ELR (cell line): ENCODE data around the gene MIER2.
A peak's percentile ranks its signal among the peaks of the same experiment; 100 is the strongest.
"Not testable (repeated sequence)": the region's sequence is repeated elsewhere in the genome, so short reads cannot be mapped to it uniquely, and the experiment has no call there.

ENCODE experiments used
- DNase-seq: peaks from one replicate; pipeline ENCODE4 v3.0.0-alpha.2; 2015; ENCODE audit warnings: low read depth

MIER2 gene

GRCh38 chr19:355536-355935, 10.9 kb upstream of the MIER2 start:
- not testable (repeated sequence) for DNase-seq

- DNase-seq: no peak
Measured at GRCh38 chr19:355134-355533, 10.5 kb upstream of the MIER2 start.

DNA sequence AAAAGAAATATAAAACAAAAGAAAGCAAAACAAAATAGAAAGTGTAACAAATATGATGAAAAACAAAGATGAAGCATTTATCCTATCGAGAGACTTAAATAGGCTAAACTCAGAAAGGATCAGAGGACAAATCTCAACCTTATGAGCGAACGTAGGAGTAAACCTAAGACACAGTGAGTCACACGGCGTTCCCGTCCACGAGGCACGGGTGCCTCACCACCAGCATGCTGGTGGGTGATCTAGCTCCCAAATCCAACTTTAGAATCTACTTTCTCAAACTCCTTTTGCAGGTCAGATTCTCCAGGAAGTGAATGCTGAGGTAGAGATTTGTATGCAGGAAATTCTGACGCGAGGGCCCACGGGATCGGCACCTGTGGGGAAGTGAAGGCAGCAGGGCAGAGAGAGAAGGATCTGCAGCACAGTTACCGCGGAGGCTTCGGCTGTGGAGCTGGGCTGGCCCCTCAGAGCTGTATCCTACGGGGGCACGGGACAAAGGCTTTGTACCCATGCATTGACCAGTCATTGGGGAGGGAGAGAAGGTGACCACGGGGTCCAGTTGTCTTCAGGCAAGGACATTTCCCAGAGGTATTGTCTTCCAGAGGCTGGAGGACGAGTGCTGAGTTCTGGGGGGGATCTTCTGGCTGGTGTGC, 7.5 kb upstream of the MIER2 start:
- no peak for DNase-seq

GRCh38 chr19:347946-348861, 3.6 kb upstream of the MIER2 start:
- peak; percentile 31 for DNase-seq

DNA sequence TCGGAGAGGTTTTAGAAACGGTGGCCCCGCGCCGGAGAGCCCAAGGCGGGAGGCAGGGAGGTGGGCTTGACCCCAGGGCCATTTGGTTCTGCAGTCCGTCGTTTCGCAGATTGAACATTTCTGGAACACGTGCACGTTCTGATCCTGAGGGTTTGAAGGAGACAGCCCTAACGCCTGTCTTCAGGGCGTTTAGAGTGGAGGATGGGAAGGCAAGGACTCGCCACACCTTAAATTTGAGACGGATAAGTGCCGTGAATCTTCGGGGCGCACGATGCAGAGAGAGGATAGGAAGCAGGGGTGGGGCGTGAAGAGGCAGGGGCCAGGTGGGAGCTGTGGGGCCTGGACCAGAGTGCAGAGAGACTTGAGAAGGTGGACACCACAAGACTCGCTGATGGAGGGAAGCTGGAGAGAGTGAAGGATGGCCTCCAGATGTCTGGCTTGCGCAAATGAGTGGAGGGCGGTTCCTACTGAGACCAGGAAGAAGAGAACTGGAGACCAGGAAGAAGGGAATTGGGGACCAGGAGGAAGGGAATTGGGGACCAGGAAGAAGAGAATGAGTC, 804 bp upstream of the MIER2 start:
- DNase-seq: no peak

- peak; percentile 48 for DNase-seq
Measured at GRCh38 chr19:343941-344624, 513 bp downstream of the MIER2 start.

DNA sequence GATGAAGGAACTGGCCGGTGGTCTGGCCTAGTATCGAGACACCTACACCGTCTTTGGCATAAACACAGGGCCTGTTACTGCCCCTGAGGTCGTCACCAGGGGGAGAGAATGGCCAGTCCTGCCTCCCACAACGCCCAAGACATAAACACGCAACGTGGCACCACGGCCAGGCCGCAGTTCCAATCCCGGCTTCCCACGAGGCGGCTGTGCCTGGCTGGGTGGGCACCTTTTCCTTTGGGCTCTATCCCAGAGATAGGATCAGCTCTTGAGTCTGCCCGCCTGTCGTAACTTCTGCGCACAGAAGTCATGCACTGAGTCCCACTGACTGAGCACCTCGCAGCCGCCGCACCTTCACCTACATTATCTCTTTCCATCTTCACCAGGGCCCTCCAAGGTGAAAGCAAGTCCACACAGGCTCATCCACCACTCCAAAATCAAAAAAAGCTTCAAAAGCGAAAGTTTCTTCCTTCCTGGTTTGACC, 1.1 kb downstream of the MIER2 start:
- DNase-seq: peak; percentile 22

DNA sequence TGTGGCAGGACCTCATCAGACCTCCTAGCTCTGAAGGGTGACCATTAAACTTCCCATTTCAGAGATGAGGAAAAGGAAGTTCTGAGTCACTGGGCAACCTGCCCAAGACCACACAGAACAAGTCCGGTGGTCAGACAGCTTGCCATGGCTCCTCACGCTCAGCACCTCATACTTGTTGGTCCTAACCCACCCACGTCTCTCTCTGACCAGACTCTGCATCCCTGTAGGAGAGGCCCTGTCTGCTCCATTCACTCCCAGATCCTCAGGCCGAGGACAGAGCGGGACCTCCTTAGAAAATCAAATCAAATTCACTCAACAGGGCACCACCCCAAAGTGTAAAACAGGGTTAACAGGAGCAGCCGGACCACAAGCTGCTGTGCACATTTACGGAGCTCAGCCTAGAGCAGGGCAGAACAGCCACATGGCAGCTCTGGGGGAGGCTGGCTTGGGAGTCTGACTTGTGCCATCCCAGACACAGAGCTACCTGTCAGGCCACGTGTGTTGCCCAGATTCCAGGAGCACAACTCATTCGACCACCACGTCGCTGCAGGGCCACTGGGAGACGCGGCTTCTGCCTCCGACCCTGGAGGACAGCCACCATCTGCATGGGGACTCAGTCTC, 1.7 kb downstream of the MIER2 start:
- DNase-seq: peak; percentile 95

DNA sequence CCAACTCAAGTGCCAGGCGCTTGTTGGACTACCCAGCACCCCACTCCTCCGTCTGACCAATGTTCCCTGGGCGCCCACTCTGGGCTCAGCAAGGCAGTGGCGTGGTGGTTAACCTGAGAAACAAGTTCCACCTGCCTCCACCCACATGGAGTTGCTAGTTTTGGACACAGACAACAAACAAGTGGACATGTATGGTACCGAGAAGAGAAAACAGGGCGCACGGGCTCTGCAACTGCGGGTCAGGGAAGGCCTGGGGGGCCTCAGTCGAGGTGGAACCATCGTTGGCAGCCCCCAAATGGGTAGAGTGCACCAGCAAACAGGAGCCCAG, 2.5 kb downstream of the MIER2 start:
- no peak for DNase-seq

DNA sequence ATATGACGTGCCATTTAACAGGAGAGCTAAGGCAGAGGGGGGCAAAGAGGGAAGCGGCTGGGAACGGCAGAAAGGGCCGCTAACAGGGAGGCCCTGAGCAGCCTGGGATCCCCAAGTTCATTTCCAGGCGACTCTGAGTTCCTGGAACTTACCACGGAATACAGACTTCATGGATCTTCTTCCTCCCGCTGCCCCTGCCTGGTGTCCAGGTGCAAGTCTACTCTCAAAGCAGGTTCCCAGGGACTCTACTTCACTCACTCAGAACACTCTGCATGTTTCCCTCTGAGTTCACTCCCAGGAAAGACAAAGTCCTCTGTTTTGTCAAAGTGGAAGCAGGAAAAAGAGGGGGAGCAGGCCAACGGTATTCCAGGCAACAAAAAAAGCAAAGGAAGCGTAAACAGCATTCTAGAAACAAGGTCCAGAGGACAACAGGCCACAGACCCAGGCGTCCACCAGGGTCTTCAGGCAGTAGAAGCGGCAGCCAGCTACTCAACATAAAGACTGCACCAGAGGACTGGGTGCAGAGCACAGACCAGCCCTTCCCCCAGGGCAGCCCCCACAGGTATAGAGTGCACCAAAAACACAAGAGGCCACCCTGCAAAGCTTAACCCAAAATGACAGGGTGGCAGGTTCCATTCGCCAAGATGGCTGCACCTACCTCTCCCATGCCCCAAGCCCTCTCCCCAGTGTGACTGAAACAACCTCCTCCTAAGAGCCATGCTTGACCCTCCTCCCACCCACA, 3.0 kb downstream of the MIER2 start:
- no peak for DNase-seq

GRCh38 chr19:340620-341385, 3.8 kb downstream of the MIER2 start:
- no peak for DNase-seq

- DNase-seq: peak; percentile 38
Measured at GRCh38 chr19:339262-339887, 5.2 kb downstream of the MIER2 start.

- no peak for DNase-seq
Measured at GRCh38 chr19:338421-338820, 6.2 kb downstream of the MIER2 start.

DNA sequence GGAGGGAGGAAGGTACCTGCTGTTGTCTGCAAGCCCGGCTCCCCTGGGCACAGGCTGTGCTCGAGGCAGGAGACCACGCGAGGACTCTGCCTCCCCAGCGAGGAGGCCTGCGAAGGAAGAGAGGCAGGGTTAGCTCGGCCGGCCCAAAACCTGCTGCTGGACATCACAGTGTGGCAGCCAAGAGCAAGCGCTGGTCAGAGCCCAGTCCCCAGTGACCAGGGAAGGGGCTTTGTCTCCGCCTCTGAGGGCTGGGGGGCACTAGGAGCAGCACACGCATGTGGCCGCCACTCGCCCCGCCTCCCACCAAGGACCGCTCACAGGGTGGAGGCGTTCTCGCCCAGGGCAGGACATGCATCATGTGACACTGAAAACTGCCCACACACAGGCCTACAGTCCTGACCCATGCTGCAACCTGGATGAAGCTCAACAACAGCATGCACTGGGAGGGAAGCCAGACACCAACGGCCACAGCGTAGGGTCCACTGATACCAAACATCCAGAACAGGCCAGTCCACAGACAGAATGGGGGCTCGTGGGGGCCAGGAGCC, 8.5 kb downstream of the MIER2 start:
- DNase-seq: no peak

DNA sequence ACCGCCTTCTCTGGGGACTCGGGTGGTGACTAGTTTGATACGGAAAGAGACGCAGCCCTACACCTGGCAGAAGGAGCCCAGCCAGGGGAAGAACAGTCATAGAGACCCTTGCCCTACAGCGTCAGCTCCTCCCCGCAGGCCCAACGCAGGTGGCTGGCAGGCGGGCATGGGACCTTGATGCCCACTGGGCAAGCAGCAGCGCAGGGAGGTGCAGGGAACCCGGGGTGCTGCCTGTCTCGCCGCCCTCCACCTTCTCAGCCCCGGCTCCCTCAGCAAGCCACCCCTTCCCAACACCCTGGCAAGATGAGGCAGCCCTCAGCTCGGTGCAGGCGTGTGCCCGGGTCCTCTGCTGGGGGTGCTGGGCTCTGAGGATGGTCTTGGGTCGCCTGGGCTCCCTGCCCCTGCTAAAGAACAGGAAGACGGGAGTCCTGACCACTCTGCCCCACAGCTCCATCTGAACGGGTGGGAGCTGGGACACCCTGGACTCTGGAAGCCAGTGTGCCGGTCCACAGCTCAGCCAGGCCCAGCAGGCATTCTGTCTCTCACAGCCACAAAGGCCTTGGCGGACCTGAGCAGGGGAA, 9.0 kb downstream of the MIER2 start:
- DNase-seq: no peak

GRCh38 chr19:335072-335471, 9.5 kb downstream of the MIER2 start:
- DNase-seq: no peak

GRCh38 chr19:334296-335071, 10.1 kb downstream of the MIER2 start:
- DNase-seq: no peak

DNA sequence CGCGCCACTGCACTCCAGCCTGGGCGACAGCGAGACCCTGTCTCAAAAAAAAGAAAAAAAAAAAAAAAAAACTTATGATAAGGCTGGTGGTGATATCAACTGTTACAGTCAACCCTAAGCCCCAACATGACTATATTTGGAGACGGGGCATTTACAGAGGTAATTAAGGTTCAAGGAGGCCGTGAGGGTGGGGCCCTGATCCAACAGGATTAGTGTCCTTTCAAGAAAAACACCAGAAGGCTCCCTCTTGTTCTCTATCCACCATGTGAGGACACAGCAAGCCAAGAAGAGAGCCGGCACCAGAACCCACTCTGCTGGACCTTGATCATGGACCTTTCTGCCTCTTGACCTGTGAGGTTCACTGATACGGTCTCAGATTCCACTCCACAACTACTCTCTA, 14.1 kb downstream of the MIER2 start:
- no peak for DNase-seq

GRCh38 chr19:329876-330275, 14.7 kb downstream of the MIER2 start:
- DNase-seq: no peak
